Cardiac fibroblast (primary cell): ENCODE measurements around the gene ZNF575.
"Not testable (repeated sequence)": the region's sequence is repeated elsewhere in the genome, so short reads cannot be mapped to it uniquely, and the experiment has no call there.

Experiments used
- DNase-seq, 2 donors: peaks; one replicate each; pipeline versions ENCODE4 v3.0.0 to v3.0.0-alpha.2; 2010; ENCODE audit warnings: low read depth in 2 of 2
- H3K4me3 ChIP-seq, 2 donors: replicated peaks in 1 of 2; 1 replicate in 1 of 2; 2 replicates in 1 of 2; pipeline ENCODE4 v1.5.1; 2011; ENCODE audit warnings: low read depth in 2 of 2, low read length in 2 of 2, mild to moderate bottlenecking in 2 of 2, moderate library complexity in 1 of 2
- CTCF ChIP-seq: IDR thresholded peaks from one replicate; pipeline ENCODE4 v1.5.1; 2011; ENCODE audit warnings: low read depth, mild to moderate bottlenecking, low read length, inconsistent platforms

Gene ZNF575

GRCh38 chr19:43519436-43520088 is 13.4 kb upstream of the ZNF575 start:
- TF ChIP-seq CTCF: peak; percentile 79
- peak; percentile 92 to 95 for DNase-seq
- H3K4me3 ChIP-seq: no peak overlapping the region

GRCh38 chr19:43522929-43523328 is 10.1 kb upstream of the ZNF575 start:
- TF ChIP-seq CTCF: no peak
- no peak overlapping the region for H3K4me3 ChIP-seq
- no peak for DNase-seq

- not testable (repeated sequence) for H3K4me3 ChIP-seq, DNase-seq
These were observed 9.3 kb upstream of the ZNF575 start for GRCh38 chr19:43523696-43524095.

GRCh38 chr19:43524922-43525835 is 7.8 kb upstream of the ZNF575 start:
- DNase-seq: peak; percentile 55 to 67
- no peak for TF ChIP-seq CTCF
- peak overlapping the region; percentile 86 to 94 for H3K4me3 ChIP-seq

GRCh38 chr19:43525836-43526771 is 6.9 kb upstream of the ZNF575 start:
- TF ChIP-seq CTCF: no peak
- peak overlapping the region; percentile 86 to 94 for H3K4me3 ChIP-seq
- no peak for DNase-seq

- H3K4me3 ChIP-seq: peak within 1 kb of the TSS; percentile 86 to 94
- no peak for TF ChIP-seq CTCF
- peak; percentile 64 to 65 for DNase-seq
These were observed 5.8 kb upstream of the ZNF575 start, which contains the start of gene ETHE1 for GRCh38 chr19:43526884-43527859. Gene ETHE1 (minus strand): TSS chr19:43527201. CDS start chr19:43527177, 24 bp downstream.
